ENCODE measurements around the gene RFPL4A.

RFPL4A gene

GRCh38 chr19:55812449-55812848 lies 53.6 kb downstream of the RFPL4A start:
- H3K36me3 ChIP-seq, result no peaks in the 10 kb centered on the region
- H3K9me3 ChIP-seq, result no peaks in the 10 kb centered on the region

More at GRCh38 chr19:55812449-55812848, 53.6 kb downstream of the RFPL4A start:
- Histone ChIP-seq H3K27me3 (no peaks in the 10 kb centered on the region), H3K4me3 (ENCODE audit: low read depth in 1 of 2, low read length in 1 of 2) (no peak overlapping the region), H3K27ac (no peak overlapping the region), H3K4me1 (ENCODE audit: control insufficient read depth in 1 of 2, insufficient read depth in 1 of 2, low read depth in 1 of 2, low read length in 1 of 2) (no peaks in the 10 kb centered on the region)
- no peak for TF ChIP-seq CTCF (IDR thresholded peaks at IDR 0.05)
